Stimulated activated memory B cell treated with anti-CD40 and anti-IgM and Interleukin-4, amounts not matched to agents 10 μg/mL and 1 μg/mL and 100 μg/mL, for 72 hours (primary cell): ENCODE results near the gene SPATA13.

ENCODE experiments used
- ATAC-seq: fragments of 150-1000 bp; cut with Tn5 transposase; 2 replicates; pipeline ENCODE4 v1.10.0; 2021
- H3K27ac Mint-ChIP-seq: one replicate; pipeline ENCODE4 v1.8.0; 2022; ENCODE audit warnings: mild to moderate bottlenecking, mixed read lengths
- H3K27me3 Mint-ChIP-seq: one replicate; pipeline ENCODE4 v1.8.0; 2022; ENCODE audit warnings: mixed read lengths
- H3K36me3 Mint-ChIP-seq: one replicate; pipeline ENCODE4 v1.8.0; 2022; ENCODE audit warnings: mixed read lengths
- H3K4me1 Mint-ChIP-seq: one replicate; pipeline ENCODE4 v1.8.0; 2022; ENCODE audit warnings: mixed read lengths
- H3K4me3 Mint-ChIP-seq: one replicate; pipeline ENCODE4 v1.8.0; 2022; ENCODE audit warnings: mild to moderate bottlenecking, moderate library complexity, mixed read lengths
- H3K9me3 Mint-ChIP-seq: one replicate; pipeline ENCODE4 v1.8.0; 2022; ENCODE audit warnings: mixed read lengths

The SPATA13 gene

DNA sequence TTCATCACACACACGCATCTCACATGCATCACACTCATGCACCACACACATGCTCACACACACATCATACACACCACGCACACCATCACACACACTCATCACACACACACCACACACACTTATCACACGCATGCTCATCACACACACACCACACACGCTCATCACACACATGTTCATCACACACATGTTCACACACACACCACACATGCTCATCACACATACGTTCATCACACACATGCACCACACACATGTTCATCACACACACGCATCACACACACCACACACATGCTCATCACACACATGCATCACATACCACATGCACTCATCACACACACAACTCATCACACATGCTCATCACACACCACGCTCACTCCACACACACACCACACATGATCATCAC lies 195.8 kb downstream of the SPATA13 start:
- Mint-ChIP-seq H3K27me3 (no peaks in the 10 kb centered on the region), H3K4me3 (no peak overlapping the region), H3K27ac (no peak overlapping the region), H3K36me3 (no peaks in the 10 kb centered on the region), H3K4me1 (no peaks in the 10 kb centered on the region), H3K9me3 (no peaks in the 10 kb centered on the region)
- no peak for ATAC-seq
